UCSD-AML1 (cell line): ENCODE data around the gene ST7.
A peak's percentile ranks its signal among the peaks of the same experiment; 100 is the strongest.

ENCODE experiments used
- DNase-seq: peaks from one replicate; lab custom pipeline; 2025; ENCODE audit not compliant: unreplicated experiment; lab: John Stamatoyannopoulos, UW

ST7 gene

DNA sequence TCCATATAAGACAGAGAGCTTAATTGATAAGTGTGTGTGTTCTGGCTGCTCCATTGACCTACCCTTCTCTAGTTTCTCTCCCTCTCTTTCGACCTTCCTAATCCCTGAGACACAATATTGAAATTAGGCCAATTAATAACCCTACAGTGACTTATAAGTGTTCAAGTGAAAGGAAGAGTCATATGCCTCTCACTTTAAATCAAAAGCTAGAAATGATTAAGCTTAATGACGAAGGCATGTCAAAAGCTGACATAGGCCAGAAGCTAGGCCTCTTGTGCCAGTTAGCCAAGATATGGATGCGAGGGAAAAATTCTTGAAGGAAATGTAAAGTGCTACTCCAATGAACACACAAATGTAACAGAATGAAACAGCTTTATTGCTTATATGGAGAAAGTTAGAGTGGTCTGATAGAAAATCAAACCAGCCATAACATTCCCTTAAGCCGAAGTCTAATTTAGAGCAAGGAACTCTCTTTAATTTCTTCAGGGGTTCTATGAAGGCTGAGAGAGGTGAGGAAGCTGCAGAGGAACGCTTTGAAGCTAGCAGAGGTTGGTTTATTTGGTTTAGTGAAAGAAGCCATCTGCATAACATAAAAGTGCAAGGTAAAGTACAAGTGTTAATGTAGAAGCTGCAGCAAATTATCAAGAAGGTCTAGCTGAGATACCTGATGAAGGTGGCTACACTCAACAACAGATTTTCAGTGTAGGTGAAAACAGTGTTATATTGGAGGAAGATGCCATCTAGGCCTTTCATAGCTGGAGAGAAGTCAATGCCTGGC is 53.8 kb downstream of the ST7 start:
- DNase-seq, result no peak

DNA sequence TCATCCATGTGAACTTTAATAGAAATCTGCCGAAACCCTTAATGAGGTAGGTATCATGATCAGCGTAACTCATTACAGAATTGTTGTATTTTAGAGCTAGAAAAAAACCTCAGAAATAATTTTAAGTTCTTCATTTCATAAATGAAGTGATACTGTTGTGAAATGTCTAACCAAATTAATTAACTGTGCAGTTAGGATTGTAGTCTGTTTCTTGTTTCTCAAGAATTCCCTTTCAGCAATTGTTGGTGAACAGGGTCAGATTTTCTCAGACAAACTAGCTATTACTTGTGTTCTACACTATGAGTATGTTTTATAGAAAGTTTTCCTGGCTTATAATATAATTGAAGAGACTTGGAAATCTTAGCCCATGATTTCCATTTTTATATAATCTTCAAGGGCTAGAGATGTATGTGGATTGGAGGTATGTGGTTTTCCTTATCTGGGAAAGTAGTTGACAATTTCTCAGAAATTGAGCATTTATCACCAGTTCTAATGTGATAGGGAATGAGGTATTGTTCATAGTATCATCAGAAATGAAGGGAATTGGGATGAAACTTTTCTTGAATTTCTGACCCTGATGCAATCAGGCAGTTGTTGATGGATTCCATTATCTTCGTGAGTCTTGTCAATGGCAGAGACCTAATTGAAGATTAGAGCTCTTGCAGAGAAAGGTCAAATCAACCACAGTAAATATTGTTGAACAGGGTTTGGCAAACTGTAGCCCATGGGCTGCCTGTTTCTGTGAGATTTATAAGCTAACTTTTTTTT is 55.0 kb downstream of the ST7 start:
- no peak for DNase-seq

DNA sequence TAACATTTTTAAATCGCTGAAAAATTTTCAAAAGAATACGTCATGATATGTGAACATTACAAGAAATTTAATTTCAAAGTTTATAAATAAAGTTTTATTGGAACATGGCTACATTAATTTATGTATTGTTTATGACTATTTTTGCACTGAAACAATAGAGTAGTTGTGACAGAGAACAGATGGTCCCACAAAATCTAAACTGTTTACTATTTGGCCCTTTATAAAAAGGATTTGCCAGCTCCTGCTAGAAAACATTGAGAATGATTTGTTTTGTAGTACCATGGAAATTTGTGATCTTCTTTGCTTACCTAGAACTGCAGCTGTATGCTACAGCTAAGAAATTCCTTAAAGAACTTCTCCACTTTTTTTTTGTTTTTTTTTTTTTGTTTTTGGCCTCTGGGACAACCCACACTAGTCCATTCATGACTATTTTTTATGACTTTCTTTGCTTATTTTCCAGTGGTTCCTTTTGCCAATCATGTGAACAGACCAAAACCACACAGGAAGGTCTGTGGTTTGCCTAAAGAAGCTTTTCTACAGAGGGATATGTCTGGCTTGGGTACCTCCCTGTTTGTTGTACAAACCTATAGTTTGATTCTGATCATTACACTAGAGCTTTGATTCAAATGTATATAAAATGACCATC is 55.7 kb downstream of the ST7 start:
- DNase-seq, result peak; percentile 2

DNA sequence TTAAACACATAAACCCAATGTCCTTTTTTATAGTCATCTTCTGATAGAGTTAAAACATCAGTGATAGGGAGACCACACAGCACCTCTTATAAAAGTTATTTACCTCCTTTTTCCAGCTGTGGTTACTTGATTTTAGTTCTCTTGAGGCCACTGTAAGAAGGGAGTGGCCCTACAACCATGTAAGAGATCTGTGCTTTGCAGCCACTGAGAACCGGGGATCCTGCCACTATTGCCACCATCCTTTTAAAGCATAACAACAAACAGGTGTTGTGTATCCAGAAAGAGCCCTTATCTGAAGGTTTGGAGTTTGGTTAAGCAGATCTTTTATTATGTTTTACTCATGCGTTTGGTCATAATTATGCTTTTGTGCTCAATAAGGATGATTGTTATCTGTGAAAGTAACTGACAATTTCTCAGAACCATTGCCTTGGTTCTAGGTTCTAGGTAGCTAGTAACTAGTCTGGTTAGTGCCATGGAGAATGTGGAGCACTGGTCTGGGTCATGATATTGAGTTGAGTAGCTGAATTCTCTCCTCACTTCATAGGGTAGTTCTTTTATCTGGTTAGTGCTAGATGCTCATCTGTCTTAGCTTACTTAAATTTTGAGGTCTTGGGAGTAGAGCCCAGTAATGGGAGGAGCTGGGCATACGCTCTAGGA is 56.5 kb downstream of the ST7 start:
- no peak for DNase-seq

DNA sequence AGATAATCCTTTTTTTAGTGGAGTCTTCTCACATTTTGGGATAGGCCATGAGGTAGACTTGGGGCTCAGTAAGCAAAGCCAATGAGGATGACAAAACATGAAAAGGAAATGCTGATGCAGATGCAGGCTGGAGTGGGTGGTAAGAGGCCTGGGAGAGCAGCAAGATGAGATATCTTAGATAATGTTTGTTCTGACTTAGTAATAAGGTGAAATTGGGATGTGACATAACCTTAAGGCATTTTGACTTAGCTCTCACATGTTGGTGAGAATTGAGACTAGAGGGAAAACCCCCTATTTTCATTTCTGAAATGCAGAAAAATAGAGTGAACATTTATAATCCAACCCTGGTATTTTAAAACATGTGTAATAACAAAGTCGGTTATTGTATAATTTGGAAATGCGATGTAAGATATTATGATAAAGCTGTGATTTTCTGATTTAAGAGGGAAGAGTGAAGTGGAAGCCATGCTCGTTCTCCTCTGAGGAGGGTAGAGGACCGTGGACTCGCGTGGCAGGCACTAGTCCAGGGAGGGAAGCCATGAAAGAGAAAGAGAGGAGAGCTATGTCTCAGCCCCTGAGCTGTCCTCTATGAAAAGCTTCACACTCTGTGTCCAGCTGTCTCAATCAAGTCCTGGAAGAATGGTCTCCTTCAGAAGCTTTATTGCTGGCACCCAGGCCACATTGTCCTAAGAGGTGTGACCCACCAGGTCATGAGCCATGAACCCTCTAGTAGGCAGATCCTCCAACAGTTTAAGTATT is 57.3 kb downstream of the ST7 start:
- DNase-seq, result no peak

DNA sequence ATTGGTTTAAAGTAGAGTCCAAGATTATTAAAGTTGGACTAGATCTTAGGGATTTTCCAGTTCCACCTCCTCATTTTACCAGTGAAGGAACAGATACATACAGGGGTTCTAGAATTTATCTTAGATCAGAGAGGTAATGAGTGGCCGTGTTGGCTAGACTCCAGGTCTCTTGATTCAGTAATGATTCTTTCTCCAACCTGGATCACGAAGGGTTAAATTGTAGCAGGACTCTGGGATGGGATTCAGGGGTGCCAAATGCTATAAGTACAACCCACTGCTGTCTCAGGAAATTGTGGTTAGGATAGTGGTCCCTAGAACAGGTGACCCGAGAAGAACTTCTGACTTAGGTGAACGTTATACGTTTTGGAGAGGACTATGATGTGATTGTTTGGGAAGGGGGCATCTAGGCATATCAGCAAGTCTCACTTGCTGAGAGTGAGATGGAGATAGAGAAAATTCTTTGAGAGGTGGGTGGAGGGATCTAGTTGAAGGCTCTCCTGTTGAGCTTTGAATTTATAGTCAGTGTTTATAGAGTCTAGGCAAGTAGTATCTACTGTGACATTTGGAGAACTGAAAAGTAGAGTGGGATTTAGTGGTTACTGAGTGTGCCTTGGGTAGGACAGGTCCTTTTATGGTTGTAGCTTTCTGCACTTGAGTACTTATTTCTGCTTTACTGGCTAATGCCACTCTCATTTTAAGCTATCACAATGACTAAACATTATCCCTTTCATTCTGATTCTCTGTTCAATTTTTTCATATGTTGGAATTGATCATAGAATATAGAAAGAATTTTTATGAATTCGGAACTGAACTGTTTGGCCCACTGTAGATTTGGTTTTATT is 58.3 kb downstream of the ST7 start:
- no peak for DNase-seq

DNA sequence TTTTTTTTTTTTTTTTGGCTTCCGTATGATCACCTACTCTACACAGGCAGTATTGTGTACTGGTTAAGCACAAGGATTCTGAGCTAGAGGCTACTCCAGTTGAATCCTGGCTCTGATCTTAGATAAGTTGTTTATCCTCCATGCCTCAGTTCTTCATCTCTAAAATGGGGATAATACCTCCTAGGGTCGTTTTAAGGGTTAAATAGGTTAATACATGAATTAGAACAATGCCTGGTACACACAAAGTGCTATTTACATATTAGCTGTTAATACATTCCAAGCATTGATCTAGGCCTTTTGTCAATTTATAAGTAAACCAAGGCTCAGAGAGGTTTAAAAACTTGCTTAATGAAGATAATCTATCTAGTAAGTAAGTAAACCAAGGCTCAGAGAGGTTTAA is 59.0 kb downstream of the ST7 start:
- DNase-seq, result no peak

DNA sequence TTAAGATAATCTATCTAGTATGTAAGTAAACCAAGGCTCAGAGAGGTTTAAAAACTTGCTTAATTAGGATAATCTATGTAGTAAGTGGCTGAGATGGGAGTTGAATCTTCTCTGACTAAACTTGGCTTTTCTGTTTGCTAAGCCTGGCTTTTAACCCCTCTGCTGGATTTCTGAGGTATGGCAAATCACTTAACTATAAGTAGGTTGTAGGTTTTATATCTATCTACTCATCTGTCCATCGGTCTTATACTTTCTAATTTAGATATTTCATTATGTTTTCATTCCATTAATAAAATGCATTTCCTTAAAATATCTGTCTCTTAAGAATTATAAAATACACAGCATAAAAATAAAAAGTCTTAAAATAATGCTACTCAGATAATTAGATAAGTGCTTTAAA is 59.4 kb downstream of the ST7 start:
- no peak for DNase-seq

DNA sequence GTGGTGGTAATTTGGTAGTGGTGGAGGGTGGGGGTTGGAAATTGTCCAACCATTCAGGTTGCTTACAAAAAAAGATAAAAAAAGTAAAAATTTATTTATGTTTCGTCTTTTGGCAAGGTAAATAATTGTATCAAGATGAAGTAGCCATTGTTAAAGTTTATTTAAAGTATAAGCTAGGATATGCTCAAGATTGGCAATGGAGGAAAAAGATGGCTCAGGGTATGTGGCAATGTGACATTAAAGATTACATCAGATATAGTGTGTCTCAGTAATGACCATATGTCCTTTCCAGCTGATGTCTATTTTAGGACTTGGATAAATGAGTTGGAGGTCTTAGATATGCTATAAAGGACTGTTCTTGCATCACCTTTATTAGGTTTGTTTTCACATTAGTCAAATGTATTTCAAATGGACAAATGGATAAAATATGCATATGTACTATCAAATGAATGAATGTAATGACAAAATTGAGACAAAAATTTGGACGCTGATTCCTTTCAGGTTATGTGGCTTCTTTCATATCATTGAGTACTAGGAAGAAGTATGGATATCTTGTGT is 60.9 kb downstream of the ST7 start:
- DNase-seq, result no peak

DNA sequence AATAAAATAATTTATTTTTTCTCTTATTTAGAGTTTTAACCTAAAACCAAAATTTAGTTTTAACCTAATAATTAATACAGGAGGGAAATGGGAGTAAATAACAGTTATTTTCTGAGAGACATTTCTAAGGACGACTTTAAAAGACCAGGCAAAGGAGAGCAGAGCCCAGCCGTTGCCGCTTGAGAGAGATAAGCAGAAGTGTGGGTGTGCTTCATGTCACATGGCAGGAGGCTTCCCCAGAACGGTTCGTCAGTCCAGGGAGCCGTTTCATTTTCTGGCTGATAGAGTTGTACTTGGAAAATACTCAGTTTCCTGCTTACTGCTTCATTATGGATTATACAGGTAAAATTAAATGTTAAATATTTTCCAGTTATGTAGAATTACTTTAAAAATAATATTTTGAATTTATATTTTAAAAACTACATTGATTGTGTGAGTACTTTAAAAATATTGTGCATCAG is 61.4 kb downstream of the ST7 start:
- peak; percentile 20 for DNase-seq

DNA sequence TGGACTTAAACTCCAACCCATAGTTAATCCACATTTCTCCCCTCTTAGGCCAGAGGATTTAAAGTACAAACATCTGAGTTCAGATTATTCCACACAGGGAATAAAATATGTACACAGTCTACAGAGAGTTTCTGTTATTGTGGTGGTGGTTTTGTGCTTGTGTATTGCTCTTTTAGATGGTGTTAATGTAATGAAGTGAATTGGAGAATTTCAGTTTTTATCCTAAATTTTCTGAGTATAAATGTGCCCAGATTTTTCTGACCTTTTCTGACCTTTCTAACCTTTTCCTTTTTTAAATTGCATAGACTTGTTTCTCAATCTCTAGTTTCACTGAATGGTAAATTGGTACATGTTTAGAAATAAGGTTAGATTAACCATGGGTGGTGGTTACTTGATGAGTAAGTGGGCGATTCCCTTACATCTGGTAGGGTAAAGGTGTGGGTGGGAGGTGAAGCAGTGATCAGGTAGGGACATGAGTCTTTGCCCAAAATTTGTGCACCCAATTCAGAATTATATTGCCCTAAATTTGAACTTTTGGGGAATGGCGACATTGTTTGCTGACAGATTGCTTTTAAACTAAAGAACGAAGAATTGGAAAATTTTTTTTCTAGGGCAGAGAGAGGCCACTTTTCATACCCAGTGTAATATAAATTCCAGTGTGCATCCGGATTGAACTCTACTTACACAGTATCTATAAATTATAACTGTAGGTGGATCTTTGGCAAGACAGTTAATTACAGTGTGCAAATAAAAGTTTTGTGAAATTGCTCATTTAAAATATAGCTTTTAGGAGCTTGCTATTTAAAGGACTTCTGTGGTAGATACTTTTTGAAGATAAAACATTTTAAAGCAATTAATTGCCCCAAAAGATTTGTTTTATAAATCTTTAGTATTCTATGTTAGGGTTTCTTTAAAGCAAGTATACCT is 62.2 kb downstream of the ST7 start:
- DNase-seq, result no peak

DNA sequence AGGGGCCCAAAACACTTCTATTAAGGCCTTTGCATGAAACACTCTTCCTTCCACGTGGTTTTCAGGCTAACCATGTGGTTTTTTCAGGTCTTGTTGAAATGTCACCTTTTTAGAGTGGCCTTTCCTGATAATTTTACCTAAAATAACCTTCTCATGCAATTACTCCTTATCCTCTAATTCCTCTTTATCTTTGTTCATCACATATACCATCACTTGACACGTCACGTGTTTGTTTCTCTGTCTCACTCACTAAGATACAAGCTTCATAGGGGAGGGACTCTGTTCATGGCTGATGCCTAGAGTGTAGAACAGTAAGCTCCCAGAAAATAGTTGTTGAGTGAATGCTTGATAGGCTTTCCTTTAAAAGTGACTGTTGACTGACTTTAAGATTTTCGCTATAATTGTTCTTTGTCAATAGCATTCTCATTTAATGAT is 63.7 kb downstream of the ST7 start:
- no peak for DNase-seq

DNA sequence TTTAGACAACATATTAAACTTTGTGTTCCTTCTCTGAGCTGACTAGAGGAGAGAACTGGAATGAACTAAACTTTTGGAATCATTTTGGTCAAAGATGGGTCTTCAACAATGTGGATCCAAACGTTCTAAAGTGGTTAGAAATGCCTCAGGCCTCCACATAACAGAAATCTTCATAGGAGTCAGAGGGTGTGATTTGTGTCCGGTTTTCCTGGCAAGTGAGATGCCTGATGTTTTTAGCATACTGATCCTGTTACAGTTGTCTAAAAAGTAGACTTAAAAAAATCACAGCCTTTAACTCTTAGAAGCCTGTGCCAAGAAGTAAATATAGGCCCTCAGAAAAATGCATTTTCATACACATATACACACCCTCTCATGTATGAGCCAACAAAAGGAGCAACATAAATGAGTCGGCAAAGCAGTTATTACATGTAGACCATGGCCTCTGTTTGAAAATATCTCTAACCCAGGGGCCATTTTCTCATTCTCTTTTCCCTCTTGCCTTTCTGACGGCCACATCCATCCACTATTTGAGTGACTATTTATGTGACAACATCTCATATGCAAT is 64.5 kb downstream of the ST7 start:
- DNase-seq, result no peak

DNA sequence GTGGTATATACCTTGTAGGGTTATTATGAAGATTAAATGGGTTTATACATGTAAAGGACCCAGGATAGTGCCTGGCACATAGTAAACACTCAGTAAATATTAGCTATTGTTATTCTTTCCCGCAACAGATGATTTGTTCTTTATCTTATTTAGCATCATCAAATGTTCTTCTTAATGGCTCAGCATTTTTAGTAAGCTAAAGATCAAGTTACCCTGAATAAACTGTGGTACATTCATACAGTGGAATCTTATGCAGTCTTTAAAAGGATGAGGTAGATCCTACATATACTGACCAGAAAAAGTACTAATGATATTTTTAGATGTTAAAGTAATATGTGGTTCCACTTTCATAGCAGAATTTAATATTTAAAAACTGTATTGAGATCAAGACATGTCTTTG is 65.4 kb downstream of the ST7 start:
- DNase-seq, result no peak

DNA sequence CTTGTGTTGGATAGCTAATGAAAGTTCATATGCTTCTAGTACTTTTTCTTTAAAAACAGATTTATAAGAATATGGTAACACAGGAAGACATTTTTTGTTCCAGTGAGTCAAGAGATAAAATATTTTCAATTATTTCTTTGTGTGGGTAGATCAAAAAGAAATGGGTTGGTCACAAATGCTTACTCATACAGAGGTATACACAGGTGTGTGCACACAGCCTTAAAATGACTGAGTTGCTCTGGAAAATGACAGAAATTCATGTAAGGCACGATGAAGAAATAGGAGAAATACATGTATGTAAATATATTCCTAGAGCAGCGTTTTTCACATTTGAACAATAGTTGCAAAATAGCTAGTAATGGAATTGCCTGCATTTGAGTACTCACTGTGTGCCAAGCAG is 66.0 kb downstream of the ST7 start:
- no peak for DNase-seq

DNA sequence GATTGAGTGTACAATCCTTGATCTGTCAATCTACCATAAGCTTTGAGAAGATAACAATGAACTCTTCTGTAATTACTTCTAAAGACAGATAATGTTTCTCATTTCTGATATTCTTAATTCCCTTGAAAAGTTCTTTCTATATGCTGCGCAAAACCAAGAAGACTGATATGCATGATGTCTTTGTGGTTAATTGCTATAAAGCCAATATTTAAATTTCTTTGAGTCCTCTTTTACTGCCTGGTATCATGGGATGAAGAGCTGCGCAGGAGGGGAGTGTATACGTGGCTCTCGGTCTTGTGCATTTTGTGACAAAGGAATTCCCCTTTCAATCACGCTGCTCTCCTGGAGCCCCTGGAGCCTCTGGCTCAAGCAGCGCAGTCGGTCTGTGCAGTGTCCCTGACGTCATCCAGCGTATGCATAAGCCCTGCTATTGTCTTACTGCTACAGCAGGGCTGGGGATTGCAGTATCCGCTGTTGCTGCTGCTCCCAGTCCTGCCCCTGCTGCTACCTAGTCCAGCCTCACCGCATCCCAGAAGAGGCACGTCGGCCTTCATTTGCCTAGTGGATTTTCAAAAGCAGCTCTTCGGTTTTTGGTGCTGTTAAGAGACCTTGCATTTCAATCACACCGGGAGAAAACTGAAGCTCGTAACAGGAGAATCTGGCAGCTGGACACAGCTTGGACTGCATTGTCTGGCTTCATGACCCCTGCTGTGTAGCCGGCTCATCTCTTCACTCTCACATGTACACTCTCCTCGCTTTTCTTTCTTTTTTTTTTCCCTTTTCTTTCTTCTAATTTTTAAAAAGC is 66.7 kb downstream of the ST7 start:
- DNase-seq, result no peak

DNA sequence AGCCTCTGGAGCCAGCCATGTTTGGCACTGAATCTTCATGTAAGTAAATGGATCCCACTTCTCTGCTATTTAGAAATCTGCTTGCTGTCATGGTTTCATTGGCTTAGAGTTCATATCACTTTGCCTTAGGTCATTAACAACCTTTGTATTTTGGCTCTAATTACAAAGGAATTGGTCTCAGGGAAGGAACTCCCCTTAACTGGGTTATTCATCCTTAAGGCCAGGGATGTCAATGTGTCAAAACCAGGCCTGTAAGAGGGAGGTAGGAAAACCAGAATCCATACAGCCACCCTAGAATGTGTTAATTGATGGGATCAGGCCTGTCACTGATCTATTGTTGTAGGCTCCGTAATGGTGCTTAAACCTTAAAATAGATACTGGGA is 67.3 kb downstream of the ST7 start:
- DNase-seq, result no peak
